Measurements from ENCODE around the gene NRXN3. TPM values are rescaled to one million over a fixed set of nuclear protein-coding genes. Genes with fewer than 3 reads are reported as not detected.

The NRXN3 gene
- total RNA-seq, 4 donors from 2014 or later: 4.1 to 11.9 (median 5.8) TPM

DNA sequence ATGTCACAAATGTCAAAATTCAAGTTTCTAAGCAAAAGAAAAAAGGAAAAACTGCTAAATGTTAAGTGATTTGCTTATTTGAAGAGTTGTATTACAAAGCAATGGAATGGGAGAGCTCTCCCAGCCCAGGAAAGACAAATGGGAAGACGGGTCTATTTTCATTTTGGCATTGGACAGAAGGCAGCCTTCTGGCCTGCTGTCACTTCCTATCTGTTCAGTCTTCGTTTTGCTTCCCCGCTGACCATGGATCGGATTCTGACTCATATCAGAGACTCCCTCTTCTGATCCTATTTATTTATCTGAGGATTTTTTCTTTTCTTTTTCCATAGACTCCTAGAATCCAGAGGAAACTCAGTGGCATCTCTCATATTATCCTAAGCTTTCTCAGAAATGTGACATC is 1406.3 kb downstream of the NRXN3 start:
- Histone ChIP-seq H3K4me3 (no peak overlapping the region), H3K27me3 (no peaks in the 10 kb centered on the region), H3K4me1 (no peaks in the 10 kb centered on the region), H3K27ac (no peak overlapping the region), H3K9me3 (no peaks in the 10 kb centered on the region), H3K36me3 (no peaks in the 10 kb centered on the region)
- no peak for DNase-seq
- intact Hi-C loops (cut with DNase I; ENCODE audit: low total_unique reads) (no loop called here), in situ Hi-C loops (cut with MboI; ENCODE audit: low pct_ligation_motif_present in 1 of 4, low pct_unique_long_range_greater_than_20kb in 1 of 4, low sequenced_read_pairs in 3 of 4) (no loop called here)
- TF ChIP-seq POLR2A (IDR thresholded peaks at IDR 0.05) (no peak), POLR2AphosphoS5 (IDR thresholded peaks at IDR 0.05) (no peak), EP300 (IDR thresholded peaks at IDR 0.05; ENCODE audit: low read depth) (no peak)
- TF ChIP-seq, protein P1, sequence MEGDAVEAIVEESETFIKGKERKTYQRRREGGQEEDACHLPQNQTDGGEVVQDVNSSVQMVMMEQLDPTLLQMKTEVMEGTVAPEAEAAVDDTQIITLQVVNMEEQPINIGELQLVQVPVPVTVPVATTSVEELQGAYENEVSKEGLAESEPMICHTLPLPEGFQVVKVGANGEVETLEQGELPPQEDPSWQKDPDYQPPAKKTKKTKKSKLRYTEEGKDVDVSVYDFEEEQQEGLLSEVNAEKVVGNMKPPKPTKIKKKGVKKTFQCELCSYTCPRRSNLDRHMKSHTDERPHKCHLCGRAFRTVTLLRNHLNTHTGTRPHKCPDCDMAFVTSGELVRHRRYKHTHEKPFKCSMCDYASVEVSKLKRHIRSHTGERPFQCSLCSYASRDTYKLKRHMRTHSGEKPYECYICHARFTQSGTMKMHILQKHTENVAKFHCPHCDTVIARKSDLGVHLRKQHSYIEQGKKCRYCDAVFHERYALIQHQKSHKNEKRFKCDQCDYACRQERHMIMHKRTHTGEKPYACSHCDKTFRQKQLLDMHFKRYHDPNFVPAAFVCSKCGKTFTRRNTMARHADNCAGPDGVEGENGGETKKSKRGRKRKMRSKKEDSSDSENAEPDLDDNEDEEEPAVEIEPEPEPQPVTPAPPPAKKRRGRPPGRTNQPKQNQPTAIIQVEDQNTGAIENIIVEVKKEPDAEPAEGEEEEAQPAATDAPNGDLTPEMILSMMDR (IDR thresholded peaks at IDR 0.05): no peak
- 81 to 92% methylated on average over 4 of the region's 4 CpGs for WGBS, 2 donors (ENCODE audit: low coverage in 1 of 2)

DNA sequence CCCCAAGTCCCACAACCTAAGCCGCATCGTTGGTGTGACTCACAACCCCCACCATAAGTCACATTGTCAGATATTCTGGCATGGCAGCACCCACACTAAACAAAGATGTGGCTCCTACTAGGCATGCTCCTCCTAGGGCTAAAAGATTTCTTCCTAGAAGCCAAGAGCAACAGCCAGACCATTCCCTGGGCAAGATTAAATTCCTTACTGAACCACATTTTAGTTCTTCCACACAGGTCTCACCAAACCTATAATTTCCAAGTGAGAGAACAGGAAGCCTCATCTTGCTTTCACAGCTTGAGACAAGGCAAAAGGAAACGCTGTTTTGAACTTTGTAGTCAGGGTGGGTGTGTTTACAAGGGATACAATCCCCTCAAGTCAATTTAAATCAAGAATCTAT is 1408.3 kb downstream of the NRXN3 start:
- Histone ChIP-seq H3K4me1 (no peaks in the 10 kb centered on the region), H3K27ac (no peak overlapping the region), H3K9me3 (no peaks in the 10 kb centered on the region), H3K36me3 (no peaks in the 10 kb centered on the region), H3K4me3 (no peak overlapping the region), H3K27me3 (no peaks in the 10 kb centered on the region)
- WGBS, 2 donors (ENCODE audit: low coverage in 1 of 2): 76 to 86% methylated on average over 1 to 3 of the region's 3 CpGs
- in situ Hi-C loops (cut with MboI; ENCODE audit: low pct_ligation_motif_present in 1 of 4, low pct_unique_long_range_greater_than_20kb in 1 of 4, low sequenced_read_pairs in 3 of 4) (no loop called here), intact Hi-C loops (cut with DNase I; ENCODE audit: low total_unique reads) (no loop called here)
- DNase-seq: no peak
- TF ChIP-seq POLR2A (IDR thresholded peaks at IDR 0.05) (no peak), EP300 (IDR thresholded peaks at IDR 0.05; ENCODE audit: low read depth) (no peak), POLR2AphosphoS5 (IDR thresholded peaks at IDR 0.05) (no peak)
- TF ChIP-seq, protein P1 (IDR thresholded peaks at IDR 0.05): no peak

DNA sequence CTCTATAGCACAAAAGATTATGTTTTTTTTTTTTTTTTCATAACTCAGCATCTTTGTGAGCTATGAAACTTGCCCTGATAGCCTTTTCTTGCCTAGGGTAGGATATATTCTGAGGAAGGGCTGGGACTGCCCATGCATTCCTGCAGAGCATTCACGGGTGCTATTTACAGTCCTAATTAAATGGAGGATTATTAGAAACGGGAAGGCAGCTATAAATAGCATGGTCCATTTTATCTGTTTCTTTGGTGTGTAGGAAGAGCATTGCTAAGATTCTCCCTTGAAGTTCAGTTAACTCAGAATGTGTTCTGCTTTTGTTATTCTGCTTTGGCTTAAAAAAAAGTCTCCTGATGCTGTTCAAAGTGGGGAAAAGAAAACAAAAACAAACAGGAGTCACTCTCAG is 1410.2 kb downstream of the NRXN3 start:
- in situ Hi-C loops (cut with MboI; ENCODE audit: low pct_ligation_motif_present in 1 of 4, low pct_unique_long_range_greater_than_20kb in 1 of 4, low sequenced_read_pairs in 3 of 4) (no loop called here), intact Hi-C loops (cut with DNase I; ENCODE audit: low total_unique reads) (no loop called here)
- no peak for TF ChIP-seq POLR2A (IDR thresholded peaks at IDR 0.05)
- TF ChIP-seq, protein P1 (IDR thresholded peaks at IDR 0.05): no peak
- TF ChIP-seq POLR2AphosphoS5 (IDR thresholded peaks at IDR 0.05): no peak
- TF ChIP-seq EP300 (IDR thresholded peaks at IDR 0.05; ENCODE audit: low read depth): no peak
- Histone ChIP-seq H3K36me3 (no peaks in the 10 kb centered on the region), H3K4me3 (no peak overlapping the region), H3K27me3 (no peaks in the 10 kb centered on the region), H3K27ac (no peak overlapping the region), H3K9me3 (no peaks in the 10 kb centered on the region), H3K4me1 (no peaks in the 10 kb centered on the region)
- 28 to 63% methylated on average over 1 to 2 of the region's 2 CpGs for WGBS, 2 donors (ENCODE audit: low coverage in 1 of 2)
- DNase-seq: no peak

DNA sequence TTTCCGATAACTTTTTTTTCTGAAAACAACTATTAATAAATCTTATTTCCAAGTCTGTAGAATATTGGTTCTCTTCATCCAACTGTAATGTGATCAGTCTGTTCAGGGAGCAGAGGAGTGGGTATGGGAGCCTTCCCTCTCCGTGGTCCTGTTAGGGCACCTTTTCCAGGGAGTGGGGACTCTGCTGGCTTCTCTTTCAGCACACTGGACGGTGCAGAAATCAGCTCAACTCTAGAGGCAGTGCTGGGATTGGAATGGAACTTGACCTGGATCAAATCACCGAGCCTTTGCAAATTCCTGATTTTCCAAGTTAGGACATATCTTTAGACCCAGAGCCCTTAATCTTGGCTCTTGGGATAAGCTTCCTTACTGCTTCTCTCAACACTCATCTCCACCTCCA is 1410.7 kb downstream of the NRXN3 start:
- no peaks in the 10 kb centered on the region for H3K4me1 ChIP-seq
- intact Hi-C loops (cut with DNase I; ENCODE audit: low total_unique reads) (no loop called here), in situ Hi-C loops (cut with MboI; ENCODE audit: low pct_ligation_motif_present in 1 of 4, low pct_unique_long_range_greater_than_20kb in 1 of 4, low sequenced_read_pairs in 3 of 4) (no loop called here)
- H3K9me3 ChIP-seq: no peaks in the 10 kb centered on the region
- TF ChIP-seq POLR2AphosphoS5 (IDR thresholded peaks at IDR 0.05) (no peak), EP300 (IDR thresholded peaks at IDR 0.05; ENCODE audit: low read depth) (no peak), POLR2A (IDR thresholded peaks at IDR 0.05) (no peak)
- TF ChIP-seq, protein P1 (IDR thresholded peaks at IDR 0.05): no peak
- no peak overlapping the region for H3K4me3 ChIP-seq
- H3K36me3 ChIP-seq: no peaks in the 10 kb centered on the region
- no peak overlapping the region for H3K27ac ChIP-seq
- H3K27me3 ChIP-seq: no peaks in the 10 kb centered on the region
- DNase-seq: no peak
- 82 to 89% methylated on average over 4 of the region's 4 CpGs for WGBS, 2 donors (ENCODE audit: low coverage in 1 of 2)
